Duodenal mucosa (tissue), 2 donors: ENCODE data around the gene SUPT3H.
"Not testable (repeated sequence)": the region's sequence is repeated elsewhere in the genome, so short reads cannot be mapped to it uniquely, and the experiment has no call there.

ENCODE experiments used
- H3K27ac ChIP-seq: one replicate; pipeline ENCODE4 v1.7.0; 2013; ENCODE audit warnings: low read depth, low read length
- H3K27me3 ChIP-seq, 2 donors: one replicate each; pipeline ENCODE4 v1.7.0; 2013; ENCODE audit warnings: low read length in 2 of 2, control low read depth in 1 of 2; ENCODE audit not compliant: insufficient read depth in 2 of 2, control insufficient read depth in 1 of 2
- H3K36me3 ChIP-seq, 2 donors: one replicate each; pipeline ENCODE4 v1.7.0; 2013; ENCODE audit warnings: low read length in 2 of 2, control low read depth in 1 of 2; ENCODE audit not compliant: insufficient read depth in 2 of 2, control insufficient read depth in 1 of 2
- H3K4me1 ChIP-seq, 2 donors: one replicate each; pipeline ENCODE4 v1.7.0; 2013; ENCODE audit warnings: low read length in 2 of 2, control low read depth in 1 of 2; ENCODE audit not compliant: insufficient read depth in 2 of 2, control insufficient read depth in 1 of 2
- H3K4me3 ChIP-seq, 2 donors: one replicate each; pipeline ENCODE4 v1.7.0; 2013; ENCODE audit warnings: low read length in 2 of 2, low read depth in 1 of 2
- H3K9ac ChIP-seq, 2 donors: one replicate each; pipeline ENCODE4 v1.7.0; 2013; ENCODE audit warnings: low read length in 2 of 2, low read depth in 1 of 2
- H3K9me3 ChIP-seq, 2 donors: one replicate each; pipeline ENCODE4 v1.7.0; 2013; ENCODE audit warnings: low read length in 2 of 2, control low read depth in 1 of 2; ENCODE audit not compliant: control insufficient read depth in 1 of 2

Gene SUPT3H

GRCh38 chr6:45067446-45067845 is 310.3 kb downstream of the SUPT3H start:
- H3K27ac ChIP-seq, H3K4me1 ChIP-seq, H3K9me3 ChIP-seq, H3K4me3 ChIP-seq, H3K27me3 ChIP-seq, H3K36me3 ChIP-seq, H3K9ac ChIP-seq: not testable (repeated sequence)

GRCh38 chr6:45062659-45063058 is 315.1 kb downstream of the SUPT3H start:
- H3K9ac ChIP-seq, H3K4me1 ChIP-seq, H3K4me3 ChIP-seq, H3K27me3 ChIP-seq, H3K36me3 ChIP-seq, H3K9me3 ChIP-seq, H3K27ac ChIP-seq: not testable (repeated sequence)

GRCh38 chr6:45057711-45058110 is 320.0 kb downstream of the SUPT3H start:
- no peak overlapping the region for H3K4me3 ChIP-seq
- no peak overlapping the region for H3K27ac ChIP-seq
- H3K4me1 ChIP-seq, result no peaks in the 10 kb centered on the region
- H3K9ac ChIP-seq, result no peak overlapping the region
- no peaks in the 10 kb centered on the region for H3K9me3 ChIP-seq
- H3K36me3 ChIP-seq, result no peaks in the 10 kb centered on the region
- H3K27me3 ChIP-seq, result no peaks in the 10 kb centered on the region

- no peaks in the 10 kb centered on the region for H3K4me1 ChIP-seq
- H3K4me3 ChIP-seq, result no peak overlapping the region
- no peak overlapping the region for H3K27ac ChIP-seq
- H3K9ac ChIP-seq, result no peak overlapping the region
- H3K9me3 ChIP-seq, result no peaks in the 10 kb centered on the region
- H3K36me3 ChIP-seq, result no peaks in the 10 kb centered on the region
- H3K27me3 ChIP-seq, result no peaks in the 10 kb centered on the region
Observed at GRCh38 chr6:45054610-45055009, 323.1 kb downstream of the SUPT3H start.

GRCh38 chr6:45052325-45052724 is 325.4 kb downstream of the SUPT3H start:
- H3K27ac ChIP-seq, result no peak overlapping the region
- no peaks in the 10 kb centered on the region for H3K4me1 ChIP-seq
- H3K4me3 ChIP-seq, result no peak overlapping the region
- H3K9me3 ChIP-seq, result no peaks in the 10 kb centered on the region
- no peaks in the 10 kb centered on the region for H3K36me3 ChIP-seq
- no peak overlapping the region for H3K9ac ChIP-seq
- H3K27me3 ChIP-seq, result no peaks in the 10 kb centered on the region

- no peaks in the 10 kb centered on the region for H3K27me3 ChIP-seq
- no peak overlapping the region for H3K27ac ChIP-seq
- H3K4me3 ChIP-seq, result no peak overlapping the region
- no peak overlapping the region for H3K9ac ChIP-seq
- no peaks in the 10 kb centered on the region for H3K36me3 ChIP-seq
- no peaks in the 10 kb centered on the region for H3K9me3 ChIP-seq
- H3K4me1 ChIP-seq, result peaks cover 0 to under 1% of the 10 kb centered on the region in 2 donors
Observed at GRCh38 chr6:45049188-45049843, 328.4 kb downstream of the SUPT3H start.

- Histone ChIP-seq H3K36me3 (no peaks in the 10 kb centered on the region), H3K9ac (no peak overlapping the region), H3K9me3 (no peaks in the 10 kb centered on the region), H3K4me3 (no peak overlapping the region), H3K27me3 (no peaks in the 10 kb centered on the region), H3K4me1 (peaks cover 0 to 7% of the 10 kb centered on the region in 2 donors), H3K27ac (no peak overlapping the region)
Observed at GRCh38 chr6:45047573-45047972, 330.2 kb downstream of the SUPT3H start.

GRCh38 chr6:45045253-45045601 is 332.5 kb downstream of the SUPT3H start:
- Histone ChIP-seq H3K9ac (no peak overlapping the region), H3K9me3 (no peaks in the 10 kb centered on the region), H3K4me3 (no peak overlapping the region), H3K36me3 (no peaks in the 10 kb centered on the region), H3K4me1 (peaks cover 0 to 7% of the 10 kb centered on the region in 2 donors), H3K27ac (no peak overlapping the region), H3K27me3 (no peaks in the 10 kb centered on the region)

- Histone ChIP-seq H3K9me3 (no peaks in the 10 kb centered on the region), H3K36me3 (no peaks in the 10 kb centered on the region), H3K27ac (no peak overlapping the region), H3K4me1 (peaks cover 0 to 7% of the 10 kb centered on the region in 2 donors), H3K9ac (no peak overlapping the region), H3K27me3 (no peaks in the 10 kb centered on the region), H3K4me3 (no peak overlapping the region)
Observed at GRCh38 chr6:45044510-45045252, 333.1 kb downstream of the SUPT3H start.

- Histone ChIP-seq H3K9me3 (no peaks in the 10 kb centered on the region), H3K9ac (no peak overlapping the region), H3K27ac (no peak overlapping the region)
Observed at GRCh38 chr6:45044086-45044485, 333.6 kb downstream of the SUPT3H start.

More at GRCh38 chr6:45044086-45044485, 333.6 kb downstream of the SUPT3H start:
- no peak overlapping the region for H3K4me3 ChIP-seq
- H3K4me1 ChIP-seq, result peaks cover 0 to 7% of the 10 kb centered on the region in 2 donors
- H3K36me3 ChIP-seq, result no peaks in the 10 kb centered on the region
- H3K27me3 ChIP-seq, result no peaks in the 10 kb centered on the region
